Activated T-helper 1 cell treated with anti-CD3 and anti-CD28 coated beads, Interleukin-12 subunit alpha, Interleukin-12 subunit beta, Interleukin-2, Interleukin-4 antibody, amounts not matched to agents 30 ng/mL and 10 ng/mL and 1 ng/mL, durations not matched to agents 14 hours and 24 hours and 36 hours (primary cell): Measurements from ENCODE around the gene ZNF239. TPM values are rescaled to one million over a fixed set of nuclear protein-coding genes. Genes with fewer than 3 reads are reported as not detected.
"Not testable (repeated sequence)": the region's sequence is repeated elsewhere in the genome, so short reads cannot be mapped to it uniquely, and the experiment has no call there.

Experiments
- DNase-seq: peaks from one replicate; pipeline ENCODE4 v3.0.0; 2021; ENCODE audit warnings: low spot score
- H3K27ac Mint-ChIP-seq: one replicate; pipeline ENCODE4 v1.8.0; 2021; ENCODE audit warnings: mild to moderate bottlenecking, mixed read lengths
- H3K27me3 Mint-ChIP-seq: one replicate; pipeline ENCODE4 v1.8.0; 2022; ENCODE audit warnings: mild to moderate bottlenecking, moderate library complexity, mixed read lengths; ENCODE audit not compliant: insufficient read depth
- H3K36me3 Mint-ChIP-seq: one replicate; pipeline ENCODE4 v1.8.0; 2021; ENCODE audit warnings: low read depth, mixed read lengths
- H3K4me1 Mint-ChIP-seq: one replicate; pipeline ENCODE4 v1.8.0; 2021; ENCODE audit warnings: low read depth, mixed read lengths
- H3K4me3 Mint-ChIP-seq: one replicate; pipeline ENCODE4 v1.8.0; 2021; ENCODE audit warnings: mild to moderate bottlenecking, moderate library complexity, mixed read lengths
- H3K9me3 Mint-ChIP-seq: one replicate; pipeline ENCODE4 v1.8.0; 2021; ENCODE audit warnings: mixed read lengths
- intact Hi-C: fragments of 100-400 bp; cut with micrococcal nuclease; formaldehyde crosslinking; loops from one replicate; pipeline ENCODE4 v1.15.1; 2024
- total RNA-seq: library from RNA; stranded (reverse); gene quantifications from 2 replicates; pipeline ENCODE4 v1.2.3, GENCODE V29; 2022

Gene ZNF239
- 1.4 and 1.7 TPM in 2 replicates for total RNA-seq

DNA sequence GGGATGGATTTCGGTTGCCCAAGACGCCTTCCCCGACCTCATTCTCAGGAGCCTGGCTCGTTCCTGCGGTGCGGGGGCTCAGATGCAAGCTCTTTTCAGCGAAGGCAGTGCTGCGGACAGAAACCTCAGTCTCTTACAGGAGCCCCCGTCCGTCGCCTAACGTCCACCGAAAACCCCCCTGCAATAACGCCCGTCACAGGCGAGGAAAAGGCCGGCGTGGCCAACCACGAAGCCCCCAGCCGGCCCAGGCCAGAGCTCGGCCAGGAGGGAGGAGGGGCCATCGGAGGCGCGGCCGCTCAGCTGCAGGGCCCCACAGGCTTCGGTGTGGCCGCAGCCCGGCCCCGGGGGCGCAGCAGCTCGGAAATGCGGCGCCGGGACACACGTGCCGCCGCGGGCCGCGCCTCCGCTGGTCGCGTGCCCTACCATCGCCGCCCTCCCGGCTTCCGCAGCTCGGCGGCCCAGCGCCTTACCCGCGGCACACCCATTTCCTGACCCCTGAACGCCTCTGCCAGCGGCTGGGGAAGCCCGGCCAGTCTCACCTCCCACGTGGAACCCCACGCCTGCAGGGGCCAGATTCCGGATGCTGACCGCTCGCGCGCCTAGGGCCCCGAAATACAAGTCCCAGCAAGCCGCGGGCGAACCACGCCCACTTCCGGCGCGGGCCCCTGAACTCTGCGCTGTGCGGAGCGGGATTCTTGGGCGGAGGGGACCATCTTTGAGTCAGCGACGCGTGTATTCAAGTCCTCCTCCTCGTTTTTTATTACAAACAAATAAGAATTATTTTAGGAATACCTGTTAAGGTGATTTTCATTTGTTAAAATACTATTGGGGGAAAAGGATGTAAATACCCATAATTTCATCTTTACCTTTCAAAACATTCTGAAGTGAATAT, at the start of gene ZNF239:
Gene ZNF239 (minus strand): TSS at position 616 of the 892 bp plus-strand sequence. CDS start 16,537 bp downstream, outside the sequence.
- peak; percentile 48 for DNase-seq
- intact Hi-C loops = loop anchor here (1.0 to 5.0 kb wide), 3 partner anchors 21 to 75 kb away; partner anchors contain the start of genes ZNF32 and ZNF485
- Mint-ChIP-seq H3K27ac (peak within 1 kb of the TSS; percentile 45), H3K36me3 (peaks cover 7% of the 10 kb centered on the region), H3K4me1 (peaks cover 17% of the 10 kb centered on the region), H3K9me3 (peaks cover 45% of the 10 kb centered on the region), H3K27me3 (no peaks in the 10 kb centered on the region), H3K4me3 (peak within 1 kb of the TSS; percentile 57)

DNA sequence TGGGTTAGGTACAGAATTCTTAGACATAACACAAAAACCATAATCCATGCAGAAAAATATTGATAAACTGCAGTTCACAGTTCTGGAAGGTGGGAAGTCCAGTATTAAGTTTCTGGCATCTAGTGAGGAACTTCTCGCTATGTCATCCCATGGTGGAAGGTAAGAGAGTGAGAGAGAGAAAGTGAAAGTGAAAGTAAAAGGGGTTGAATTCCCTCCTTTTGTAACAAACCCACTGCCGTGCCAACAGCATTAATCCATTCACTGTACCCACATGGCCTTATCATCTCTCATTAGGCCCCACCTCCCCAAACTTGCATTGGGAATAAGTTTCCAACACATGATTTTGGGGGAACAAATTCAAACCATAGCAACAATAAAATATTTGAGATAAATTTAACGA, 48.9 kb upstream of the ZNF239 start:
- Mint-ChIP-seq H3K4me1 (peaks cover 14% of the 10 kb centered on the region), H3K4me3 (peak overlapping the region; percentile 56), H3K9me3 (peaks cover 51% of the 10 kb centered on the region), H3K27ac (no peak overlapping the region), H3K36me3 (peaks cover 5% of the 10 kb centered on the region), H3K27me3 (no peaks in the 10 kb centered on the region)
- DNase-seq = no peak
- intact Hi-C loops = no loop called here

DNA sequence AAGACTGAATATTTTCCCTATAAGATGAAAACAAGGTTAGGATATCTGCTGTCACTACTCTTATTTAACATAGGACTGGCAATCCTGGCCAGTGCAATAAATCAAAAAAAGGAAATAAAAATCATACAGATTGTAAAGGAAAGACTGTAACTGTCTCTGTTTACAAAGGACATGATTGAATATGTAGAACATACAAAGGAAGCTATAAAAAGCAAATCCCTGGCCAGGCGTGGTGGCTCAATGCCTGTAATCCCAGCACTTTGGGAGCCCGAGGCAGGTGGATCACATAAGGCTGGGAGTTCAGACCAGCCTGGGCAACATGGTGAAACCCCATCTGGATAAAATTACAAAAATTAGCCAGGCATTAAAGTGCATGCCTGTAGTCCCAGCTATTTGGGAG, 47.6 kb upstream of the ZNF239 start:
- Mint-ChIP-seq H3K36me3 (peaks cover 5% of the 10 kb centered on the region), H3K4me1 (peaks cover 14% of the 10 kb centered on the region), H3K27me3 (no peaks in the 10 kb centered on the region), H3K27ac (no peak overlapping the region), H3K4me3 (no peak overlapping the region), H3K9me3 (peaks cover 45% of the 10 kb centered on the region)
- intact Hi-C loops = no loop called here
- no peak for DNase-seq

DNA sequence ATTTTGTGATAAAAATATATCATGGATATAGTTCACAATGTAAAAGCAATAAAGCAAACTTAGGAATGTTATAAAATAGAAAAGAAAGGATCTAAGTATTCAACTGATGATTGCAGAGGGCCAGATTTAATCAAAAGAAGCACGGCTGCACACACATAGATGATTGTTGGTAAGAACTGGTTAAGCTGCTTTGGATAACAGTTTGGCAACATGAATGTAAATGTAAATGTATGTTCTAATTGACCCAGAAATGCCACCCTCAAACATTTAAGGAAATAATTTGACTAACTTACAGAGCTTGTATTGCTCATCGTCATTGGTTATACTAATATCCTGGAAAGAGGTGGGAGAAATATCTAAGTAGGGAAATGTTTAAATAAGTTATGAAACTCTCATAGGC, 45.0 kb upstream of the ZNF239 start:
- intact Hi-C loops = no loop called here
- Mint-ChIP-seq H3K4me3 (no peak overlapping the region), H3K9me3 (peaks cover 64% of the 10 kb centered on the region), H3K27me3 (no peaks in the 10 kb centered on the region), H3K4me1 (peaks cover 14% of the 10 kb centered on the region), H3K27ac (no peak overlapping the region), H3K36me3 (peaks cover 23% of the 10 kb centered on the region)
- DNase-seq = no peak

DNA sequence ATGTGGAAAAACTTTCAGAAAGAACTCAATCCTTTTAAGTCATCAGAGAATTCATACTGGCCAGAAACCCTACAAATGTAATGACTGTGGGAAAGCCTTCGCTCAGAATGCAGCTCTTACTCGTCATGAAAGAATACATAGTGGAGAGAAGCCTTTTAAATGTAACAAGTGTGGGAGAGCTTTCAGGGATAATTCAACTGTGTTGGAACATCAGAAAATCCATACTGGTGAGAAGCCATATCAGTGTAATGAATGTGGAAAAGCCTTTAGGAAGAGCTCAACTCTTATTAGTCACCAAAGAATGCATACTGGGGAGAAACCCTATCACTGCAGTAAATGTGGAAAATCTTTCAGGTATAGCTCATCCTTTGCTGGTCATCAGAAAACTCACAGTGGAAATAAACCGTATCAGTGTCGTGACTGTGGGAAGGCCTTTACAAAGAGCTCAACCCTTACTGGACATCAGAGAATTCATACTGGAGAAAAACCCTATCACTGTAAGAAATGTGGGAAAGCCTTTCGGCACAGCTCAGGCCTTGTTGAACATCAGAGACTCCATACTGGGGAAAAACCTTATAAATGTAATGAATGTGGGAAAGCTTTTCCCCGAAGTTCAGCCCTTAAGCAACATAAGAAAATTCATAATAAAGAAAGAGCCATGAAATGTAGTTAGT, 42.4 kb upstream of the ZNF239 start:
- no peaks in the 10 kb centered on the region for H3K4me1 Mint-ChIP-seq
- H3K36me3 Mint-ChIP-seq = peaks cover 23% of the 10 kb centered on the region
- no peaks in the 10 kb centered on the region for H3K27me3 Mint-ChIP-seq
- no peak overlapping the region for H3K4me3 Mint-ChIP-seq
- intact Hi-C loops = no loop called here
- DNase-seq = no peak
- peaks cover 51% of the 10 kb centered on the region for H3K9me3 Mint-ChIP-seq
- no peak overlapping the region for H3K27ac Mint-ChIP-seq

DNA sequence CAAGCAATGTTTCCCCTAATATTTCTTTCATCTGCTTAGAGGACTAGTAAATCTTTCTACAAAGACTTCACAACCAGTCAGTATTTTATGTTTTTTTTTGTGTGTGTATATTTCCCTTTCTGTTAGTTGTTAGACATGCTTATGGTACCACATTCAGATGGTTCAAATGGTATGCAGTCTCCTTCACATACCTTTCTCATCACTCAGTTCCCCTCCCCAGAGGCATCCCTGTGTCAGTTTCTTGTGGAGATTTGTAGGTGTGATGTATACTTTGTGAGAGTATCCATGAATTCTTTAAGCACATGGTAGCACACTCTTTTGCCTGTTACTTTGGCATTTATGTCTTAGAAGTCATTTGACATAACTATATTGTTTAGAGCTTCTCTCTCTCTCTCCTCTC, 36.2 kb upstream of the ZNF239 start:
- H3K27me3 Mint-ChIP-seq = no peaks in the 10 kb centered on the region
- DNase-seq = no peak
- intact Hi-C loops = no loop called here
- no peak overlapping the region for H3K4me3 Mint-ChIP-seq
- peaks cover 26% of the 10 kb centered on the region for H3K4me1 Mint-ChIP-seq
- H3K36me3 Mint-ChIP-seq = peaks cover 39% of the 10 kb centered on the region
- H3K9me3 Mint-ChIP-seq = peaks cover 45% of the 10 kb centered on the region
- H3K27ac Mint-ChIP-seq = no peak overlapping the region

DNA sequence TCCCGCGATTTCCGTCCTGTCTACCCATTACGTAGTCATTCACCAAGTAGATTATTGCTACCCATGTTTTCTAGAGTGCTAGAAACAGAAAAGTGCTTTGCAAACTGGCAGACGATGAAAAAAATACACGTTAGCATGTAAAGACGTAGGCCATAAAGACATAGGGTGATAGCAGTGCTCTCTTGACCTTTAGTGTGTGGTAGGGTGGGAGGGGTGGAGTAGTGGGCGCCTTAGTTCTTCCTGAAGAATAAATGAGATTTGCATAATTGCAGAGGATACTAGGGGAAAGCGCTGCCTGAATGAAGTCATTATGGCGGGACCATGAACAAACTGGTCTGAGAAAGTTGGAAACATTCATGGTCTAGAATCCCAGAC, 32.8 kb upstream of the ZNF239 start:
- intact Hi-C loops = loop anchor here (5.0 kb wide), 1 partner anchor 35 kb away; the partner anchor contains the start of gene ZNF239
- peak overlapping the region; percentile 84 for H3K4me3 Mint-ChIP-seq
- H3K9me3 Mint-ChIP-seq = peaks cover 32% of the 10 kb centered on the region
- H3K36me3 Mint-ChIP-seq = peaks cover 32% of the 10 kb centered on the region
- no peak for DNase-seq
- H3K27ac Mint-ChIP-seq = peak overlapping the region; percentile 53
- H3K27me3 Mint-ChIP-seq = no peaks in the 10 kb centered on the region
- H3K4me1 Mint-ChIP-seq = peaks cover 26% of the 10 kb centered on the region

DNA sequence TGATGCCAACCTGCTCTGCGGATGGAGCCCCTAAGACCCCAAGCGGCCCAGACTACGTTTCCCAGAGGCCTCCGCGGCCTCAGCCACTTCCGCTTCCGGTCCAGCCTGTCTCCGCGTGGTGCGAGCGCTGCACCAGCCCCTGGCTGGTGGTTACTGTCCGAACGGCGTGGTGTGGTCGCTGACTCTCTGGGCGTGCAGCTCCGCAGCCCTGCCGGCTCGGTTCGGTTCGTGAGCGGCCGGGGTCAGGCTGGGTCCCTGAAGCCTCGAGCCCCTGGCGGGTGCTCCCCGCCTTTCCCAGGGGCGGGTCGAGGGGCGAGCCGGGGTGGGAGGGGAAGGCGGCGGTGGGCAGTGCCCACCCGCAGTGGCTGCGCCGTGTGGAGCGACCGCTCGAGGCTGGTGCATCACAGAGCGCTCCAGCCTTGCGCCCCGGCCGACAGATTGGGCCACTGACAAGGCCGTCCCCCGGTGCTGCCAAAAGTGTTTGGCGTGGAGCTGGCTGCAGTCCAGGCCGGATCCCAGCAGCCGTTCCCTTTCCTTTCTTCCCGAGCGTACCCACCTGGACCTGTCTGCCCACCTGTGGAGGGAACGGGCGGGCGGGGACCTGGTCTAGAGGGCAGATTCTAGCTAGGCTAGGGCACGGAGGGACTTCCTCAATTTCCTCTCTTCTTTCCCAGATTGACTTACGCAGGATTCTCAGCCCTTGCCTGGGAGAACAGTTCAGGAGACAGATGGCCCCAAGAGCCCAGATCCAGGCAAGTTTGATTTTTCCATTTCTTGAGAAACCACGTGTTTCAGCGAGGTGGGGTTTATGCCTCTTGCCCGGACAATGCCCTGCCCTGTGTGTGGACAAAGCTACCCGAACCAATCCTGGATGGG, 32.1 kb upstream of the ZNF239 start, which contains the start of gene ZNF485:
Gene ZNF485 (plus strand): TSS at position 116 of the 876 bp plus-strand sequence. CDS start 613 bp downstream, at position 729.
- Mint-ChIP-seq H3K4me1 (peaks cover 26% of the 10 kb centered on the region), H3K9me3 (peaks cover 36% of the 10 kb centered on the region), H3K27me3 (no peaks in the 10 kb centered on the region), H3K36me3 (peaks cover 28% of the 10 kb centered on the region), H3K27ac (peak within 1 kb of the TSS; percentile 53), H3K4me3 (peak within 1 kb of the TSS; percentile 84)
- peak; percentile 34 for DNase-seq
- intact Hi-C loops = loop anchor here (1.0 to 5.0 kb wide), 3 partner anchors 10 to 42 kb away; partner anchors contain the start of genes ZNF239 and ZNF32

DNA sequence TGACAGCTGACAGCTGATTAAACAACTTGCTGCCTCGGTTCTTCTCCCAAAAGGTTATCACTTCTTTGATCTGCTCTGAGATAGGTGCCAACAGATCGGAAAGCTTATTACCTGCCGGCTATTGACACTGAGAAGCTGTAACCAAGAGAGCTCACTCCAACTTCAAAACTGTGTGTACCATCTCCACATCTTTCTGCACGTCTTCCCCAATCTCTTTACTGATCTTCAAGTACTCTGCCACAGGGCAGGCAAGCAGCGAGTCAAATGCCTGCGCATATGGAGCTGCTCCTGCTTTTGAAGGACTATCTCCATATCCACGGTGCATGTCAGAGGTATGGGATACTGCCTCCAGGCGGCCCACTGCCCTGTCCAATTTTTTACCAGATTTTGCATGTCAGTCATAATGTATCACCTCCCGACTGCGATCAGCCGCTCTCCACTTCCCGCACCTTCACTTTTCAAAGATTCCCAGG, 31.5 kb upstream of the ZNF239 start:
- H3K36me3 Mint-ChIP-seq = peaks cover 27% of the 10 kb centered on the region
- H3K9me3 Mint-ChIP-seq = peaks cover 43% of the 10 kb centered on the region
- no peak for DNase-seq
- peak overlapping the region; percentile 72 for H3K4me3 Mint-ChIP-seq
- intact Hi-C loops = loop anchor here (1.0 to 5.0 kb wide), 3 partner anchors 10 to 42 kb away; partner anchors contain the start of genes ZNF239 and ZNF32
- H3K27ac Mint-ChIP-seq = no peak overlapping the region
- no peaks in the 10 kb centered on the region for H3K27me3 Mint-ChIP-seq
- H3K4me1 Mint-ChIP-seq = peaks cover 26% of the 10 kb centered on the region

DNA sequence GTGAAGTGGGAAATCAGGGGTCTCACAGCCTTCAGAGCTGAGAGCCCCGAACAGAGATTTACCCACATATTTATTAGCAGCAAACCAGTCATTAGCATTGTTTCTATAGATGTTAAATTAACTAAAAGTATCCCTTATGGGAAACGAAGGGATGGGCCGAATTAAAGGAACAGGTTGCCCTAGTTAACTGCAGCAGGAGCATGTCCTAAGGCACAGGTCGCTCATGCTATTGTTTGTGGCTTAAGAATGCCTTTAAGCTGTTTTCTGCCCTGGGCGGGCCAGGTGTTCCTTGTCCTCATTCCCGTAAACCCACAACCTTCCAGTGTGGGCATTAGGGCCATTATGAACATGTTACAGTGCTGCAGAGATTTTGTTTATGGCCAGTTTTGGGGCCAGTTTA, 27.2 kb upstream of the ZNF239 start:
- H3K27ac Mint-ChIP-seq, intact Hi-C loops, H3K27me3 Mint-ChIP-seq: not testable (repeated sequence)

DNA sequence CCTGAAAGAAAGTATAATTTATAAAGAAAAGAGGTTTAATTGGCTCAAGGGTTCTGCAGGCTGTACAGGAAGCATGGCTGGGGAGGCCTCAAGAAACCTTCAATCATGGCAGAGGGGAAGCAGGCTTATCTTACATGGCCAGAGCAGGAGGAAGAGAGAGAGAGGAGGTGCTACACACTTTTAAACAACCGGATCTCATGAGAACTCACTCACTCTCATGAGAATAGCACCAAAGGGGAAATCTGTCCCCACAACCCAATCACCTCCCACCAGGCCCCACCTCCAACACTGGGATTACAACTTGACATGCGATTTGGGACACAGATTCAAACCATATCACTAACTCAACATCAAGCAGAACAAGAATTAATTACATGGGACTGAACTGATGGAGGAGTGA, 24.9 kb upstream of the ZNF239 start:
- no peak overlapping the region for H3K4me3 Mint-ChIP-seq
- H3K9me3 Mint-ChIP-seq = peaks cover 22% of the 10 kb centered on the region
- H3K4me1 Mint-ChIP-seq = peaks cover 22% of the 10 kb centered on the region
- peaks cover 16% of the 10 kb centered on the region for H3K27me3 Mint-ChIP-seq
- DNase-seq = no peak
- intact Hi-C loops = loop anchor here (10.0 kb wide), 3 partner anchors 215 to 965 kb away; partner anchors contain the start of genes CSGALNACT2 and ZNF33B
- H3K36me3 Mint-ChIP-seq = no peaks in the 10 kb centered on the region
- no peak overlapping the region for H3K27ac Mint-ChIP-seq

More for the DNA sequence above, 27.2 kb upstream of the ZNF239 start:
- H3K9me3 Mint-ChIP-seq = peaks cover 22% of the 10 kb centered on the region
- not testable (repeated sequence) for H3K36me3 Mint-ChIP-seq, H3K4me1 Mint-ChIP-seq, H3K4me3 Mint-ChIP-seq, DNase-seq

DNA sequence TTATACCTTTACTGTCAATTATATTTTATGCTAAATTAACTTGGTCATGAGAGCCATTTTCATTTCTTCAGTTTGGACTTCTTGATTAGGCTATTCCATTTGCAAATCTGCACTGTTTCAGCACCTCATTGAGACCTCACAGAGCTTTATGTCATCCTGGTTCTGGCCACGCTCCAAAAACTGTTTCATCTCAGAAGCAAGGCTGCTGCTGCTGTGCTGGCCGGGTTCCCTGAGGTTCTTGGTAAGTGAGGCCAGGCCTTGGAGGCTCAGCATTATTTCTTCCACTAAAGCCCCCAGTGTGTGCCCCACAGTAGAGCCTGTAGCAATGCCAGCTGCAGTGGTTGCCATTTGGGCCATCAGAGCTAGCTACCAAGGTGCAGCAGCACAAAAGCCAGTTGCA, 24.0 kb upstream of the ZNF239 start:
- Mint-ChIP-seq H3K4me1 (peaks cover 22% of the 10 kb centered on the region), H3K27ac (no peak overlapping the region), H3K27me3 (peaks cover 16% of the 10 kb centered on the region), H3K36me3 (peaks cover 2% of the 10 kb centered on the region), H3K4me3 (no peak overlapping the region), H3K9me3 (peaks cover 29% of the 10 kb centered on the region)
- intact Hi-C loops = loop anchor here (10.0 kb wide), 3 partner anchors 216 to 964 kb away; partner anchors contain the start of genes CSGALNACT2 and ZNF33B
- DNase-seq = no peak
